ENCODE data around the gene BCLAF3.

The BCLAF3 gene

GRCh38 chrX:19991350-19991718 is 473 bp upstream of the BCLAF3 start:
- no peaks in the 10 kb centered on the region for H3K9me3 Mint-ChIP-seq
- H3K27ac Mint-ChIP-seq, result peak overlapping the region; percentile 65
- H3K4me1 Mint-ChIP-seq, result peaks cover 8% of the 10 kb centered on the region
- H3K27me3 Mint-ChIP-seq, result no peaks in the 10 kb centered on the region
- peak overlapping the region; percentile 85 for H3K4me3 Mint-ChIP-seq
- ATAC-seq, result no peak
- no peaks in the 10 kb centered on the region for H3K36me3 Mint-ChIP-seq

- peak overlapping the region; percentile 57 for H3K27ac Mint-ChIP-seq
- no peaks in the 10 kb centered on the region for H3K9me3 Mint-ChIP-seq
- H3K4me1 Mint-ChIP-seq, result peaks cover 8% of the 10 kb centered on the region
- H3K36me3 Mint-ChIP-seq, result no peaks in the 10 kb centered on the region
- peak overlapping the region; percentile 86 for H3K4me3 Mint-ChIP-seq
- no peaks in the 10 kb centered on the region for H3K27me3 Mint-ChIP-seq
- ATAC-seq, result peak; percentile 51
Measured at GRCh38 chrX:19990151-19990555, 708 bp downstream of the BCLAF3 start.

DNA sequence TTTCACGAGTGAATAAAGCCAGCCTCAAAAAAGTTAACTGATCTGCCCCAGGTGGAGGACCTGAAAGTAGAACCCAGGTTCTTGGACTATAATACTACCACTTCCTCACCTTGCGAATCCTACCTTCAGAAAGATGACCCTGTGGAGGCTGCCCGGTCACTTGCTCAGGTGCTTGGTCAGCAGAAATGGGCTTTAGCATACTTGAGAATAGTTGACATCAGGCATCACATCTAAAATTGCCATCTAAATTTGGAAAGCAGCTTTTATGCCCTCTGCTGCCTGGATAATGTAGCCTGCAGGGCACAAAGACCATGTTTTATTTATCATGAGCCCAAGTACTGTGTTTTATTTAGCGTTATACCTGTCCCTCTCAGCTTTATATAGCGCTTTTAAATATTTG is 3.0 kb downstream of the BCLAF3 start:
- Mint-ChIP-seq H3K27me3 (no peaks in the 10 kb centered on the region), H3K4me3 (no peak overlapping the region), H3K27ac (no peak overlapping the region)

DNA sequence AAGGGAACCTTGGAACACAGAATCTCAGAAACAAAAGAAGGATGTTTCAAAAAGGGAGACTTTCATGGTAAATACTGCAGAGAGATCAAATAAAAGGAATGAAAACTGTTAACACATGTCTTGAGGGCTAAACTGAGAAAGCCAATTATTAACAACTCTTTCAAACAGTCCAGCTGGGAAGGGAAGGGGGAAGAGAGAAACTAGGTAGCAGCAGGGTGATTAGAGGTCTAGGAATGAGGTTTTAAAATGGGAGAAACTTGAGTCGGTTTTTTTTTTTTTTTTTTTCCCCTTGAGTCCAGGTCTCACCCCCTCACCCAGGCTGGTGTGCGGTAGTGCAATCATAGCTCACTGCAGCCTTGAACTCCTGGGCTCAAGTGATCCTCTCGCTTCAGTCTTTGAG is 4.3 kb downstream of the BCLAF3 start:
- Mint-ChIP-seq H3K36me3 (no peaks in the 10 kb centered on the region), H3K27ac (no peak overlapping the region)

More for the DNA sequence above, 3.0 kb downstream of the BCLAF3 start:
- Mint-ChIP-seq H3K4me1 (peaks cover 8% of the 10 kb centered on the region), H3K36me3 (no peaks in the 10 kb centered on the region), H3K9me3 (no peaks in the 10 kb centered on the region)
- no peak for ATAC-seq

DNA sequence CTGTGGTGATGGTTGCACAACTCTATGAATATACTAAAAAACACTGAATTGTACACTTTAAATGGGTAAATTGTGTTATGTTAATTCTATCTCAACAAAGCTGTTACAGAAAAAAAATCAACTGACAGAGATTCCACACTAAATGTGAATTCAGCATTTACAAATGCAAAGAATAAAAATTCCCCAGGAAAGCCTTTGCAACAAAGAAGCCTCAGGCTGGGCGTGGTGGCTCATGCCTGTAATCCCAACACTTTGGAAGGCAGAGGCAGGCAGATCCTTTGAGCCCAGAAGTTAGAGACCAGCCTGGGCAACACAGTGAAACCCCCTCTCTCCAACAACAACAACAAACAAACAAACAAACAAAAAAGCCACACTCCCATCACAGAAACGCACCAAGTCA is 8.9 kb downstream of the BCLAF3 start:
- peaks cover 2% of the 10 kb centered on the region for H3K9me3 Mint-ChIP-seq
- H3K4me3 Mint-ChIP-seq, result no peak overlapping the region
- H3K36me3 Mint-ChIP-seq, result peaks cover 15% of the 10 kb centered on the region
- no peak for ATAC-seq
- no peak overlapping the region for H3K27ac Mint-ChIP-seq
- H3K4me1 Mint-ChIP-seq, result peaks cover 33% of the 10 kb centered on the region
- H3K27me3 Mint-ChIP-seq, result no peaks in the 10 kb centered on the region

More for the DNA sequence above, 4.3 kb downstream of the BCLAF3 start:
- peaks cover 12% of the 10 kb centered on the region for H3K4me1 Mint-ChIP-seq
- no peaks in the 10 kb centered on the region for H3K27me3 Mint-ChIP-seq
- no peak for ATAC-seq
- H3K9me3 Mint-ChIP-seq, result no peaks in the 10 kb centered on the region
- no peak overlapping the region for H3K4me3 Mint-ChIP-seq

DNA sequence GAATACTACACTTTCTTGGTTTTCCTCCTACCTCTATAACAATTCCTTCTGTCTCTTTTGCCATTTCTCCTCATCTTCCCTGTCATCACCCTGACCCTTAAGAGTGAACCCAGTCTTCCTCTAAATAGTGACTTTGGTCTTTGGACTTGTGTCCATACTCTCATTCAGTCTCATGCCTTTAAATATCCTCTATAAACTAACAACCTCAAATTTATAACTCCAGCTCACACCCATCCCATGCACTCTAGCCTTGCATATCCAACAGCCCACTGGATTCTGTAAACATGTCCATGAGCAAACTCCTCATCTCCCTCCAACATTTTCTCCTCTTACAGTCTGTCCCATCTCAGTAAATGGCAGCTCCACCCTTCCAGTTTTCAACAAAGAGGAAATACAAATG is 15.0 kb downstream of the BCLAF3 start:
- no peak for ATAC-seq
- no peak overlapping the region for H3K4me3 Mint-ChIP-seq
- peaks cover 2% of the 10 kb centered on the region for H3K9me3 Mint-ChIP-seq
- H3K27ac Mint-ChIP-seq, result no peak overlapping the region
- no peaks in the 10 kb centered on the region for H3K27me3 Mint-ChIP-seq
- H3K4me1 Mint-ChIP-seq, result peaks cover 39% of the 10 kb centered on the region
- peaks cover 26% of the 10 kb centered on the region for H3K36me3 Mint-ChIP-seq

GRCh38 chrX:19972984-19973383 is 17.9 kb downstream of the BCLAF3 start:
- H3K9me3 Mint-ChIP-seq, result no peaks in the 10 kb centered on the region

GRCh38 chrX:19968276-19968675 is 22.6 kb downstream of the BCLAF3 start:
- H3K4me1 Mint-ChIP-seq, result peaks cover 8% of the 10 kb centered on the region
- H3K27ac Mint-ChIP-seq, result no peak overlapping the region
- no peaks in the 10 kb centered on the region for H3K9me3 Mint-ChIP-seq
- no peak for ATAC-seq
- no peak overlapping the region for H3K4me3 Mint-ChIP-seq
- no peaks in the 10 kb centered on the region for H3K27me3 Mint-ChIP-seq
- peaks cover 25% of the 10 kb centered on the region for H3K36me3 Mint-ChIP-seq

More at GRCh38 chrX:19972984-19973383, 17.9 kb downstream of the BCLAF3 start:
- peaks cover 28% of the 10 kb centered on the region for H3K36me3 Mint-ChIP-seq
- no peak overlapping the region for H3K27ac Mint-ChIP-seq
- no peak overlapping the region for H3K4me3 Mint-ChIP-seq
- no peaks in the 10 kb centered on the region for H3K27me3 Mint-ChIP-seq
- peaks cover 22% of the 10 kb centered on the region for H3K4me1 Mint-ChIP-seq
- ATAC-seq, result no peak

GRCh38 chrX:19966056-19966455 is 24.8 kb downstream of the BCLAF3 start:
- no peak overlapping the region for H3K4me3 Mint-ChIP-seq
- ATAC-seq, result no peak
- H3K4me1 Mint-ChIP-seq, result peaks cover 6% of the 10 kb centered on the region
- H3K36me3 Mint-ChIP-seq, result peaks cover 26% of the 10 kb centered on the region
- H3K27ac Mint-ChIP-seq, result no peak overlapping the region
- H3K9me3 Mint-ChIP-seq, result no peaks in the 10 kb centered on the region
- no peaks in the 10 kb centered on the region for H3K27me3 Mint-ChIP-seq

DNA sequence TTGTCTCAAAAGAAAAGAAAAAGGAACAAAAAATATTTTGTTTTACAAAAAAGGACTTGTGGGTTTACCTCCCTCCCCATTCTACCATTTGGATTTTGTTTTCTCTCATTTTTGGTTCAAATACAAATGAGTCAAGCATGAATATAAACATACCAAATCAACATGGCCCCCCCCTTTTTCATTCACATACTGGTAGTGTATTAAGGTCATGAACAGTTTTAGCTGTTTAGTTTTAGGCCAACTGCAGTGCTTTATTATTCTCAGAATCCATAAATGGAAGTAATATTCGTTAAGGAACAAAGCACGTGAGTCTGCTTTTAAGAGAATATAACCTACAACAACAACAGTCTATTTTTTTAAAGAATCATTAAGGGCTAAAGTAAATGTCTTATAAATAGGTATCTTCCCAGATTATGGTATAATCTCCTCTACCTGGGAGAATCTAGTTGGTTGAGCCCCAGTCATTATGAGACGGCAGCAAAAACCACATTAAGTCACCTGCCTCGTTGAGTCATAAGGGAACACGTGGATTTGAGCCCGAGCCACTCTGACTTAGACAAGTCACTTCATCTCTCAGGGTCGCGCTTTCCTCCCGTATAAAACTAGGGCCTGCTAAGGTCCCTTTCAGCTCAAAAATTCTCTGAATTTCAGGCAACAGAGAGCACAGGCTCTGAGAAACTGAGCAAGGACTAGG is 26.7 kb downstream of the BCLAF3 start:
- H3K4me1 Mint-ChIP-seq, result peaks cover 6% of the 10 kb centered on the region
- peak; percentile 75 for ATAC-seq
- H3K9me3 Mint-ChIP-seq, result no peaks in the 10 kb centered on the region
- H3K36me3 Mint-ChIP-seq, result peaks cover 27% of the 10 kb centered on the region
- no peak overlapping the region for H3K27ac Mint-ChIP-seq
- no peak overlapping the region for H3K4me3 Mint-ChIP-seq
- H3K27me3 Mint-ChIP-seq, result no peaks in the 10 kb centered on the region

DNA sequence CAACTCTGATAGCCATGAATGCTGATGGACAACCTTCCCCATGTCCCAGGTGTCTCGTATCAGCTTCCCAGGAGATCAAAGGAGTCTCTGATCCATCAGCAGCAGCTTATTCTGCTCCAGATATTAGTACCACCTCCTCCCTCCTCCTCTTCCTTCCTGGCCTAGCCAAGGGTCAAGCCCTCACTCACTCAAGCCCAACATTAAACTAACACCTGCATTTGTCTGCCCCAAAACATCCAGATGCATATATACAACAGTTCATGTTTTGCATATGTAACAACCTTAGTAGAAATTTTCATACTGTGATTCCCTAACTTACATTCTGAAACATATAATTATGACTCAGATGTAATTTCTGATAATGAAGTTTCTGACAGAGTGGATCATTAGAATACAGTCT is 29.9 kb downstream of the BCLAF3 start:
- Mint-ChIP-seq H3K27me3 (no peaks in the 10 kb centered on the region), H3K9me3 (no peaks in the 10 kb centered on the region), H3K4me1 (peaks cover under 1% of the 10 kb centered on the region), H3K4me3 (no peak overlapping the region), H3K36me3 (peaks cover 16% of the 10 kb centered on the region), H3K27ac (no peak overlapping the region)
- ATAC-seq, result no peak

GRCh38 chrX:19958552-19959486 is 32.0 kb downstream of the BCLAF3 start:
- no peaks in the 10 kb centered on the region for H3K4me1 Mint-ChIP-seq
- no peaks in the 10 kb centered on the region for H3K27me3 Mint-ChIP-seq
- no peak overlapping the region for H3K27ac Mint-ChIP-seq
- ATAC-seq, result no peak
- no peak overlapping the region for H3K4me3 Mint-ChIP-seq
- no peaks in the 10 kb centered on the region for H3K9me3 Mint-ChIP-seq
- H3K36me3 Mint-ChIP-seq, result peaks cover 6% of the 10 kb centered on the region

GRCh38 chrX:19956923-19957322 is 33.9 kb downstream of the BCLAF3 start:
- H3K9me3 Mint-ChIP-seq, result no peaks in the 10 kb centered on the region
- H3K4me3 Mint-ChIP-seq, result no peak overlapping the region
- H3K27ac Mint-ChIP-seq, result no peak overlapping the region
- H3K36me3 Mint-ChIP-seq, result peaks cover 6% of the 10 kb centered on the region
- no peaks in the 10 kb centered on the region for H3K4me1 Mint-ChIP-seq
- H3K27me3 Mint-ChIP-seq, result no peaks in the 10 kb centered on the region
- ATAC-seq, result no peak

- no peak for ATAC-seq
- Mint-ChIP-seq H3K27ac (no peak overlapping the region), H3K4me3 (no peak overlapping the region), H3K27me3 (no peaks in the 10 kb centered on the region), H3K9me3 (no peaks in the 10 kb centered on the region), H3K36me3 (peaks cover 6% of the 10 kb centered on the region), H3K4me1 (no peaks in the 10 kb centered on the region)
Measured at GRCh38 chrX:19956306-19956705, 34.6 kb downstream of the BCLAF3 start.

- Mint-ChIP-seq H3K36me3 (no peaks in the 10 kb centered on the region), H3K4me3 (no peak overlapping the region), H3K27me3 (no peaks in the 10 kb centered on the region), H3K9me3 (no peaks in the 10 kb centered on the region), H3K4me1 (no peaks in the 10 kb centered on the region), H3K27ac (no peak overlapping the region)
- no peak for ATAC-seq
Measured at GRCh38 chrX:19955306-19955705, 35.6 kb downstream of the BCLAF3 start.

Data from stimulated activated memory B cell treated with anti-CD40 and anti-IgM and Interleukin-4, amounts not matched to agents 10 μg/mL and 1 μg/mL and 100 μg/mL, for 72 hours (primary cell).